ENCODE results near the gene PTPRT.

Gene PTPRT

GRCh38 chr20:43191946-43192863 lies 2.5 kb upstream of the PTPRT start:
- Histone ChIP-seq H3K36me3 (ENCODE audit: insufficient read depth, low read length) (no peaks in the 10 kb centered on the region), H3K27ac (no peak overlapping the region), H3K4me3 (no peak overlapping the region), H3K9ac (ENCODE audit: insufficient read length) (no peak overlapping the region), H3K9me3 (ENCODE audit: low read depth, low read length) (no peaks in the 10 kb centered on the region)
- DNase-seq (ENCODE audit: low read depth, low spot score) = no peak
- TF ChIP-seq FOXP2 (optimal IDR thresholded peaks at IDR 0.05; ENCODE audit: control extremely low read depth, extremely low read length, insufficient read depth) (no peak), EZH2 (IDR thresholded peaks at IDR 0.05) (no peak), POLR2AphosphoS5 (IDR thresholded peaks at IDR 0.05; ENCODE audit: borderline replicate concordance, low read depth, low read length) (no peak)

GRCh38 chr20:43191143-43191542 lies 1.4 kb upstream of the PTPRT start:
- no peak overlapping the region for H3K9ac ChIP-seq (ENCODE audit: insufficient read length)
- no peak overlapping the region for H3K4me3 ChIP-seq
- H3K36me3 ChIP-seq (ENCODE audit: insufficient read depth, low read length) = no peaks in the 10 kb centered on the region
- H3K27ac ChIP-seq = no peak overlapping the region
- TF ChIP-seq POLR2AphosphoS5 (IDR thresholded peaks at IDR 0.05; ENCODE audit: borderline replicate concordance, low read depth, low read length) (no peak), EZH2 (IDR thresholded peaks at IDR 0.05) (no peak), FOXP2 (optimal IDR thresholded peaks at IDR 0.05; ENCODE audit: control extremely low read depth, extremely low read length, insufficient read depth) (no peak)
- no peaks in the 10 kb centered on the region for H3K9me3 ChIP-seq (ENCODE audit: low read depth, low read length)
- no peak for DNase-seq (ENCODE audit: low read depth, low spot score)

- Histone ChIP-seq H3K36me3 (ENCODE audit: insufficient read depth, low read length) (no peaks in the 10 kb centered on the region), H3K9me3 (ENCODE audit: low read depth, low read length) (no peaks in the 10 kb centered on the region), H3K4me3 (no peak overlapping the region), H3K9ac (ENCODE audit: insufficient read length) (no peak overlapping the region), H3K27ac (no peak overlapping the region)
- no peak for TF ChIP-seq EZH2 (IDR thresholded peaks at IDR 0.05)
- no peak for TF ChIP-seq POLR2AphosphoS5 (IDR thresholded peaks at IDR 0.05; ENCODE audit: borderline replicate concordance, low read depth, low read length)
- no peak for DNase-seq (ENCODE audit: low read depth, low spot score)
Observed at GRCh38 chr20:43190332-43190953, 737 bp upstream of the PTPRT start.

- Histone ChIP-seq H3K36me3 (ENCODE audit: insufficient read depth, low read length) (no peaks in the 10 kb centered on the region), H3K9me3 (ENCODE audit: low read depth, low read length) (no peaks in the 10 kb centered on the region), H3K27ac (no peak overlapping the region), H3K4me3 (no peak overlapping the region), H3K9ac (ENCODE audit: insufficient read length) (no peak overlapping the region)
- no peak for DNase-seq (ENCODE audit: low read depth, low spot score)
- TF ChIP-seq POLR2AphosphoS5 (IDR thresholded peaks at IDR 0.05; ENCODE audit: borderline replicate concordance, low read depth, low read length) = no peak
- no peak for TF ChIP-seq EZH2 (IDR thresholded peaks at IDR 0.05)
- TF ChIP-seq FOXP2 (optimal IDR thresholded peaks at IDR 0.05; ENCODE audit: control extremely low read depth, extremely low read length, insufficient read depth) = no peak
Observed at GRCh38 chr20:43188861-43189553, 699 bp downstream of the PTPRT start.

GRCh38 chr20:43188234-43188653 lies 1.5 kb downstream of the PTPRT start:
- no peak for TF ChIP-seq EZH2 (IDR thresholded peaks at IDR 0.05)
- no peak for TF ChIP-seq POLR2AphosphoS5 (IDR thresholded peaks at IDR 0.05; ENCODE audit: borderline replicate concordance, low read depth, low read length)
- no peak for TF ChIP-seq FOXP2 (optimal IDR thresholded peaks at IDR 0.05; ENCODE audit: control extremely low read depth, extremely low read length, insufficient read depth)
- no peak for DNase-seq (ENCODE audit: low read depth, low spot score)
- Histone ChIP-seq H3K36me3 (ENCODE audit: insufficient read depth, low read length) (no peaks in the 10 kb centered on the region), H3K27ac (no peak overlapping the region), H3K9me3 (ENCODE audit: low read depth, low read length) (no peaks in the 10 kb centered on the region), H3K4me3 (no peak overlapping the region), H3K9ac (ENCODE audit: insufficient read length) (no peak overlapping the region)

- Histone ChIP-seq H3K9ac (ENCODE audit: insufficient read length) (no peak overlapping the region), H3K36me3 (ENCODE audit: insufficient read depth, low read length) (no peaks in the 10 kb centered on the region), H3K9me3 (ENCODE audit: low read depth, low read length) (no peaks in the 10 kb centered on the region), H3K4me3 (no peak overlapping the region), H3K27ac (no peak overlapping the region)
- no peak for TF ChIP-seq EZH2 (IDR thresholded peaks at IDR 0.05)
- no peak for TF ChIP-seq POLR2AphosphoS5 (IDR thresholded peaks at IDR 0.05; ENCODE audit: borderline replicate concordance, low read depth, low read length)
- TF ChIP-seq FOXP2 (optimal IDR thresholded peaks at IDR 0.05; ENCODE audit: control extremely low read depth, extremely low read length, insufficient read depth) = no peak
- peak; percentile 12 for DNase-seq (ENCODE audit: low read depth, low spot score)
Observed at GRCh38 chr20:43187476-43188233, 2.1 kb downstream of the PTPRT start.

GRCh38 chr20:43186312-43186711 lies 3.4 kb downstream of the PTPRT start:
- TF ChIP-seq POLR2AphosphoS5 (IDR thresholded peaks at IDR 0.05; ENCODE audit: borderline replicate concordance, low read depth, low read length) = no peak
- no peak for TF ChIP-seq EZH2 (IDR thresholded peaks at IDR 0.05)
- TF ChIP-seq FOXP2 (optimal IDR thresholded peaks at IDR 0.05; ENCODE audit: control extremely low read depth, extremely low read length, insufficient read depth) = no peak
- no peak overlapping the region for H3K4me3 ChIP-seq
- no peak for DNase-seq (ENCODE audit: low read depth, low spot score)

More at GRCh38 chr20:43186312-43186711, 3.4 kb downstream of the PTPRT start:
- H3K9ac ChIP-seq (ENCODE audit: insufficient read length) = no peak overlapping the region
- H3K27ac ChIP-seq = no peak overlapping the region
- H3K9me3 ChIP-seq (ENCODE audit: low read depth, low read length) = no peaks in the 10 kb centered on the region
- H3K36me3 ChIP-seq (ENCODE audit: insufficient read depth, low read length) = no peaks in the 10 kb centered on the region
